ENCODE data around the gene MDFIC2.

MDFIC2 gene

GRCh38 chr3:70182166-70182565, 130.3 kb downstream of the MDFIC2 start:
- DNase-seq (ENCODE audit: low read depth in 2 of 2) = no peak

- no peak for DNase-seq (ENCODE audit: low read depth in 2 of 2)
Observed at GRCh38 chr3:70180664-70181063, 131.8 kb downstream of the MDFIC2 start.

GRCh38 chr3:70179111-70179510, 133.3 kb downstream of the MDFIC2 start:
- no peak for DNase-seq (ENCODE audit: low read depth in 2 of 2)

GRCh38 chr3:70177881-70178645, 134.4 kb downstream of the MDFIC2 start:
- DNase-seq (ENCODE audit: low read depth in 2 of 2) = no peak

- DNase-seq (ENCODE audit: low read depth in 2 of 2) = no peak
Observed at GRCh38 chr3:70176224-70176623, 136.2 kb downstream of the MDFIC2 start.

- DNase-seq (ENCODE audit: low read depth in 2 of 2) = no peak
Observed at GRCh38 chr3:70156808-70157207, 155.6 kb downstream of the MDFIC2 start.

- no peak for DNase-seq (ENCODE audit: low read depth in 2 of 2)
Observed at GRCh38 chr3:70150599-70150998, 161.8 kb downstream of the MDFIC2 start.

- no peak for DNase-seq (ENCODE audit: low read depth in 2 of 2)
Observed at GRCh38 chr3:70149714-70150400, 162.6 kb downstream of the MDFIC2 start.
